Measurements from ENCODE around the gene CFHR2.
"Not testable (repeated sequence)": the region's sequence is repeated elsewhere in the genome, so short reads cannot be mapped to it uniquely, and the experiment has no call there.

DNA sequence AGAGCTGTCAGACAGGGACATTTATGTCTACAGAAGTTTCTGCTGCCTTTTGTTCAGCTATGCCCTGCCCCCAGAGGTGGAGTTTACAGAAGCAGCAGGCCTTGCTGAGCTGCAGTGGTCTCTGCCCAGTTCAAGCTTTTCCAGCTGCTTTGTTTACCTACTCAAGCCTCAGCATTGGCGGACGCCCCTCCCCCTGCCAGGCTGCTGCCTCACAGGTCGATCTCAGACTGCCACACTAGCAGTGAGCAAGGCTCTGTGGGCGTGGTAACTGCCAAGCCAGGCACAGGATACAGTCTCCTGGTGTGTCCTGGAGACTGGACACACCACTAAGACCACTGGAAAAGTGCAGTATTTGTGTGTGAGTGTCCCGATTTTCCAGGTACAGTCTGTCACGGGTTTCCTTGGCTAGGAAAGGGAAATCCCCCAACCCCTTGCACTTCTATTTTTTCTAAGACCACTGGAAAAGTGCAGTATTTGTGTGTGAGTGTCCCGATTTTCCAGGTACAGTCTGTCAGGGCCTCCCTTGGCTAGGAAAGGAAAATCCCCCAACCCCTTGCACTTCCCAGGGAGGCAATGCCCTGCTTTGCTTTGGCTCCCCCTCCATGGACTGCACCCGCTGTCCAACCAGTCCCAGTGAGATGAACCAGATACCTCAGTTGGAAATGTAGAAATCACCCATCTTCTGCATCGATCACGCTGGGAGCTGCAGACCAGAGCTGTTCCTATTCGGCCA is 48.5 kb downstream of the CFHR2 start:
- not testable (repeated sequence) for TF ChIP-seq CTCF (IDR thresholded peaks at IDR 0.05; ENCODE audit: low read depth, low read length)
- TF ChIP-seq, protein P1, sequence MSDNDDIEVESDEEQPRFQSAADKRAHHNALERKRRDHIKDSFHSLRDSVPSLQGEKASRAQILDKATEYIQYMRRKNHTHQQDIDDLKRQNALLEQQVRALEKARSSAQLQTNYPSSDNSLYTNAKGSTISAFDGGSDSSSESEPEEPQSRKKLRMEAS (IDR thresholded peaks at IDR 0.05; ENCODE audit: low read depth, low read length): not testable (repeated sequence)

All from NB4 (cell line).